ENCODE measurements around the gene PDCL2. TPM values are rescaled to one million over a fixed set of nuclear protein-coding genes. Genes with fewer than 3 reads are reported as not detected.
A peak's percentile ranks its signal among the peaks of the same experiment; 100 is the strongest.
"Not testable (repeated sequence)": the region's sequence is repeated elsewhere in the genome, so short reads cannot be mapped to it uniquely, and the experiment has no call there.

PDCL2 gene
- total RNA-seq, 1 donor from 2014 or later, result not detected

DNA sequence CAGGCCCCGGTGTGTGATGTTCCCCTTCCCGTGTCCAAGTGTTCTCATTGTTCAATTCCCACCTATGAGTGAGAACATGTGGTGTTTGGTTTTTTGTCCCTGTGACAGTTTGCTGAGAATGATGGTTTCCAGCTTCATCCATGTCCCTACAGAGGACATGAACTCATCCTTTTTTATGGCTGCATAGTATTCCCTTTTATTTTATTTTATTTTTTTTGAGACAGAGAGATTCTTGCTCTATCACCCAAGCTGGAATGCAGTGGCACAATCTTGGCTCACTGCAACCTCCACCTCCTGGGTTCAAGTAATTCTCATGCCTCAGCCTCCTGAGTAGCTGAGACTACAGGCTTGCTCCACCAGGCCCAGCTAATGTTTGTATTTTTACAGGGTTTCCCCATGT lies 9.3 kb downstream of the PDCL2 start:
- not testable (repeated sequence) for DNase-seq

DNA sequence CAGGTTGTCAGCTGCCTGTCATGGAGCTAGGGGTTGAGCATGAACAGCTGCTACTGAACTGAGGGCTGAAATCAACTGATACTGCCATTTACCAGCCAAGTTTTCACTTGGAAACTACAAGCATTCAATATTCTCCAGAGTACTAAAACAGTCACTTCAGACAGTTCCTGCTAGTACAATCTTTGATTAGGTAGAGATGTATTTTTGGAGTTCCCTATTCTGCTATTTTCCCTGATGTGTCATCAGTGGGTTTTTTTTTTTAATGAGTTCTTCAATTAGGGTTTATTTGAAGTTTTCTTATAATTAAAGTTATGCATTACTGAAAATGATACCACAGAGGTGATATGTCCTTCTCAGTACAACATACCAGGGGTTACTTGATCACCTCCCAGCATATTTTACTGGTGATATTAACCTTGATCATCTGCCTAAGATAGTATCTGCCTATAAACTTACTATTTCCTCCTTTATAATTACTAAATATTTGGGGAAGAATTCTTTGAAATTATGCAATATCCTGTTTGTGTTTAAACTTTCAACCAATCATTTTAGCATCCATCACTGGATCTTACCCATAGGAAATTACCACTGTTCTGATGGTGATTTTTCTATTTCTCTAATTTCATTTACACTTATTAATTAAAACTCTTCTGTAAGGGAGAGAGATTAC lies 13.6 kb downstream of the PDCL2 start:
- DNase-seq, result no peak

DNA sequence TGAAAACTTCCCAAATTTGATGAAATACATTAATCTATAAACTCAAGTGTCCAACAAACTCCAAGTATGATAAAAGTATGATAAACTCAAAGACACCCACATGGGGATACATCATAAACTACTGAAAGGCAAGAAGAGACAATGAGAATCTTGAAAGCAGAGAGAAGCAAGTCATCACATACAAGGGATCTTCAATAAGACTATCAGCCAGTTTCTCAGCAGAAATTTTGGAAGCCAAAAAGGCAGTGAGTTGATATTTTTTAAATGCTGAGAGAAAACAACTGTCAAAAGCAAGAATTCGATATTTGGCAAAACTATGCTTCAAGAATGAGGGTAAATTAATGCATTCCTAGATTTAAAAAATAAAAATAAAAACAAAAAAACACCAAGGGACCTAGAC lies 16.5 kb downstream of the PDCL2 start:
- DNase-seq, result no peak

DNA sequence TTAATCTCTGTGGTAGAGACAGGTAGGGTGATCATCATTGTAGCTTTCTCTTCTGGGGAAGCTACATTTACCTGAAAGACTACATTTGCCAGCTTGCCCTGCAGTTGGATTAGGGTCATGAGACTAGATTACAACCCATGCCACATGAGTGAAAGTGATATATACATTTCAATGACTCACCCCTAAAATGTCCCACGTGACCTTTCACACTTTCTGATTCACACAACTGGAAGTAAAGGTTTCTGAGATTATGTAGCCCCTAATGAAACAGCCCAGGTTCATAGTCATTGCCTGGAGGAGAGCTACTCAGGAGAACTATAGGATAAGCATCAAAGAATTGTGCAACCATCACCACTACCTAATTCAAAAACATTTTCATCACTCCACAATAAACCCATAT lies 17.8 kb downstream of the PDCL2 start:
- DNase-seq, result no peak

DNA sequence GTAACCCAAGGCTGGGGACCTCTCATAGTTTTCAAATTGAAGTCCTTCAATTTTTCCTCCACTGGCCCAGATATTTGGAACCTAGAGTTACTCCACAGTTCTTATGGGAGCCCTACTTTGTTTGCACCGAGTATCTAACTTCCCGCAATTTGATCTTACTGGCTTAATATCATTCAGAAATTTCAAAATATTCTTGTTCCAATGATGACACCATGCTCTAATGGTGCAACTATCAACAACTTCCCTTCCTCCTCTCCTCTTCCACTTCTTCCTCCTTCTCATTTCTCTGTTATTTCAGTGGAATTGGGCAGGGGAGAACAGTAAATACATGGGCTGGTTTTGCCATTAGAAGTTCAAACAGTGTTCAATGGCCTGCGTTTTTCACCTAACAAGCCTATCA lies 20.2 kb downstream of the PDCL2 start:
- DNase-seq, result no peak

DNA sequence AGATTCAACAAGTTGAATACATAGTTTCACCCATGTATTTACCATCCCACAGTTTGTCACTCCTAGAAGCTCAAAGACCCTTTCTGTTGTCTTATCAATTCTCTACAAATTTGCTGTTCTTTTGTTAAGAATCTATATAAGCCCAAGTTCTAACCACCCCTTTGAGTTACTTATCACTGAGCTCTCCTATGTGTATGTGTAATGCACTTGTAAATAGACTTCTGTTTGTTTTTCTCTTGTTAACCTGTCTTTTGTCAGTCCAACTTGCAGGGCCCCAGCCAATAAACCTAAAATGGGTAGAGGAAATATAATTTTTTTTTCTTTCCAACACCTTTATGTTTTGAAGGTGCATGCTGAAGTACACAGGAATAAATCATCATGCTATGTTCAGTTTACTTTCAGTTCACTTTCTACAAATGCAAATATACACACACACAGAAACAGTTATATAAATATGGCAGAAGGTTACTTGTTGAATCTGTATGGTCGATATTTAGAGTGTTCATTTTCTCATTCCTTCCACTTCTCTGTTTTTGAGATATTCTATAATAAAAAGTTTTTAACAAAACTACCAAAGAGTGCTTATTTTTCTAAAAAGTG lies 23.0 kb downstream of the PDCL2 start:
- DNase-seq, result no peak

DNA sequence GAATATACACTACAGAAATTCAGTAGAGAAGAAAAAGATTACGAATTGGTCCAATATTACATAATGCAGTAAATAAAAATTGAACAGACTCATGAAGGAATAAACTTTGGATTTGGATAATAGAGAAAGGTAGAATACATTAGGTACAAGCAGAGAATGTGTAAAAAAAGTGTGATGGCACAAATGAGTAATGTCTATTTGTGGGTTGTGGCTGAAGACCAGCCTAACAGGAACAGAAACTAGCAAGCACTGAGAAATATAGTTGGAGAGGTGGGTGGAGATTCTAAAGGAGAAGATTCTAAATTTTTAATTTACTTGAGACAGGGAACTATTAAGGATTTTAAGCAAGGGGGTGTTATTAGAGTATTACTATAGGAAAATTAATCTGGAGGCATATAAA lies 30.2 kb downstream of the PDCL2 start:
- DNase-seq, result no peak

DNA sequence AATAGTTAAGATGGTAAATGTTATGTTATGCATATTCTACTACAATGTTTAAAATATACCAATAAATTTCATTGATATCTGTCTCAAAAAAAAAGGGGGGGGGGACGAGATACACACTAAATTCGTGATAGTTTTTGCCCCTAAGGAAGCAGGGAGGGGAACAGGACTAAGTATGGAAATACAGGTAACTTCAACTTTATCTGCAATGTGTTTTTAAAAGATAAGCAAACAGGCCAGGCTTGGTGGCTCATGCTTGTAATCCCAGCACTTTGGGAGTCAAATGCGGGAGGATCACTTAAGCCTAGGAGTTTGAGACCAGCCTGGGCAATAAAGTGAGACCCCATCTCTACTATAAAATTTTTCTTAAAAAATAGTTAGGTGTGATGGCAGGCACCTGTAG lies 31.9 kb downstream of the PDCL2 start:
- no peak for DNase-seq

DNA sequence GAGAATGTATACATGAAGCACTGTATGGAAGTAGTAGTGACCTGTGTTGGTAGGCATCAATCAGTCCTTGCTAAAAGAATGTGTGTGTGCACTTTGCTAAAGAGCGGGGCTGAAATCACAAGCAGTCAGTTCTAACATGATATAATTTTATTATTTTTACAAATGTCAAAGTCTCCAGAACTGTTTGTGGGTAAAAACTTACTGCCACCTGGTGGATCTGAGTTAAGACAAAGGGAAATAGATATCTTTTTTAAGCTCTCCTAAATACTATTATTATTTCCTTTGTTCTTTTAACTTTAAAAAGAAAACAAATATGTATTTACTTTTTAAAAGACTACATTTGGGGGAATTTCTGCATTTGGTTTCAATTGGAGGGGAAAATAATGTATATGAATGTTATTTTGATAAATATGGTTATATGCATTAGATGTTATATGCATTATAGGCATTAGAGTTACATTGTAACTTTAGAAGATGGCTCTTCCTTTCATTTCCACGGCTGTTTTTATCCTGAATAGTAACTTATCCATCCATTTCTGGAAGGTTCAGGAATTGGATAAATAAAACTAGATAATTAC lies 37.5 kb downstream of the PDCL2 start:
- no peak for DNase-seq

DNA sequence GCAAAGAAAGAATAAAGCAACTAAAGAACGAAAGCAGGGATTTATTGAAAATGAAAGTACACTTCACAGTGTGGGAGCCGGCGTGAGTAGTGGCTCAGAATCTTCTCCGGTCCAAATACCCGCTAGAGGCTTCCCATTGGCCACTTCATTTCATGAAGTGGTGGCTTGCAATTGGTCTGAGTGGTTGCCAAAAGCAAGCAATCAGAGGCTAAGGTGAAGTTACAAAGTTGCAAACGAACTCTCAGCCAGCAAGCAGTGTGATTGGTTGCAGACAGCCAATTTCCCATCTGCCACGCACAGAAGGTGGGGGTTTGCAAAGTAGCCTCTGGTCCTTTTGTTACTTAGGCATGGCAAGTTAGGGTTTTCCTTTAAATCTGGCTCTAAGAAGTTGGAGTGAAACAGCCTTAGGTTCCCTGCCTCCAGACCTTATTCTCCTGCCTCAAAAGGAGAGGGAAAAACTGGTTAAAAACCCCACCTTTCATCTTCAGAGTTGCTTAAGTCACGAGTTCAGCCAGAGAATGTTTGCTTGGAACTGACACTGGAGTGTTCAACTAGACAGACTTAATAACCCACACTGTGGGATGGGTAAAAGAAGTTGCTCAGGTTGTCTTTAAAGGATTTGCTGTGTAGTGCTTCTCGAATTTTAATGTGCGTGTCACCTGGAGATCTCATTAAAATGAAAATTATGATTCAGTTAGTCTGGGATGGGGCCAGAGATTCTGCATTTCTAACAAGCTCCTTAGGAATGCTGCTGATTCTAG lies 38.4 kb downstream of the PDCL2 start:
- no peak for DNase-seq

DNA sequence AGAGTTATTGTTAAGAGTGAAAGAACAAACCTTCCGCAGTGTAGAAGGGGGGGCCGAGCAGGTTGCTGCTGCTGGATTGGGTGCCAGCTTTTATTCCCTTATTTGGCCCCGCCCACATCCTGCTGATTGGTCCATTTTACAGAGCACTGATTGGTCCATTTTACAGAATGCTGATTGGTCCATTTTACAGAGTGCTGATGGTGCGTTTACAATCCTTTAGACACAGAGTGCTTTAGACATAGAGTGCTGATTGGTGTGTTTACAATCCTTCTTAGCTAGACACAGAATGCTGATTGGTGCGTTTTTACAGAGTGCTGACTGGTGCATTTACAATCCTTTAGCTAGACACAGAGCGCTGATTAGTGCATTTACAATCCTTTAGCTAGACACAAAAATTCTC lies 40.1 kb downstream of the PDCL2 start:
- not testable (repeated sequence) for DNase-seq

DNA sequence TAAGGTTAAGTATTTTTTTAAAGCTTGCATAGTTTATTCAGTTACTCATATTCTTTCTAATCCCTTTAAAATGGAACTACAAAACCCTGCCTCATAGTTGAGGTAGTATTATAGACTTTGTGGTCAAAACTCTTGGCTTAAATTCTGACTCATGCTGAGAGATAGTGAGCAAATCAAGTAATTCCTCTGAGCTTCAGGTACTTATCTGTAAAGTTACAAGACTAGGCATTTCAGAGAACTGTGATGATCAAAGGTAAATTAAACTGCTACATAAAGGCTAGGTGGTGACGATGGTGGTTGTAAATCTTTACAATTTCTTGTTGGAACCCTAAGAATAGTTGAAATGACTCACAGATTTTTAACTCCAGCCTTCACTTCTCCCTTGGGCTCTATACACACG lies 42.2 kb downstream of the PDCL2 start:
- DNase-seq, result no peak

DNA sequence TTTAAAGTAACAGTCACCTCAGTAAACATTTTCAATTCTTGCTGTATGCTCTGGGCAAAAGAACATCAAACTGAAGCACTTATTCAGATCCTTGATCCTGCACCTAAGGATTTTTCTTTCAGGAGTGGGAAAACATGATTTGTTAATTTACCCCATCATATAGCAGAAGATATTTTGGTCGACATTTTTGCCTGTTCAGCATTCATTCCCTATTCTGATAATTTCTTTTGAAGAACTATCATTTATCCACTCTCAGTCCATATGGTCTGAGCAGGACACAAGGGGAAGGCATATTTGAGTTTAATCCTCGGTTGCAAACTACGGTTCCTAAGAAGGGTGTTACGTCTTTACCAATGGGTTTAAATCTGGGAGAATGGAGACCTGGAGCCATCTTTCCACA lies 44.1 kb downstream of the PDCL2 start:
- DNase-seq, result no peak

DNA sequence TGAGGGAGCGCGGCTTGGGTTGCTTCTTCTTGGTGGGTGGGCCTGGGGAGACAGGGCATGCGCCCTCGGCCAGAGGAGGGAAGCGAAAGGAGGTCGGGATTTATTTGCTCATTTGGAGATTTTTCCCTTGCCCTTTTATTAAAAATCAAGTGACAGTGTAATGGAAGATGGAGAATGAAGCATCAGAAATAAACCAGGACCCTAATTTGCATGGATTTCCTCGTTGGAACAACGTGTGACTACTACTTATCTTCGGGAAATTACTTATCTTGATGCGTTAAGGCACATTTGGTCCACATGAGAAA lies 44.6 kb downstream of the PDCL2 start:
- DNase-seq, result no peak

DNA sequence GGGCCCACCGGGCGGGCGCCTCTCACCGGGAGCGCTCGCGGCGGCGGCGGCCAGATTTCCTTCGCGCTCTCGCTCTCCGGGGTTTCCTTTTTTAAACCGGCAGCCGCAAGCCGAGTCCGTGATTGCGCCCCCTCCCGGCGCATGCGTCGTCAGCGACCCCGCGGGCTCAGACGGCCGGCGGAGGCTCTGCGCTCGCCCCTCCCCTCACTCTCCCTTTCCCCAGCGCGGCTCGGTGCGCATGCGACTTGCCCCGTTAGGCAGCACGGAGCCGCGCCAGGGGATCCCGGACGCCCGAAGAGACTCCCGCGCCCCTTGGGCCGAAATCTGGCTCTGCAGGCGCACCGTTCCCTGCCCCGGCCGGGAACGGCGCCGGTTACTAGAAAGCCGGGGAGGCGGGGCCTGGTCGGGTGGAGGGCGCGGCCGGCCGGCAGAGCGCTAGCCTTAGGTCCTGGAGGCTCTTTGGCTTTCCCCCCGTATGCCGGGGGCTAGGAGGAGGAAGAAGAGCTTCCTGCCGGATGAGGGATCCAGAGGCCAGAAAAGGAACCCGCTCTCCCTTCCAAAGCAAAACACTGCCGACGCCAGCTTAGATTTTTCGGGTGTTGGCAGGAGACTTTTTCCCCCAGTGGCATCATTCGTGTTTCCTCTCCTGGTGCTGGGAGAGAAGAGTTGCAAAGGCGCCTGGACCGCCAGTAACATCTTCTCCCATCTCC lies 45.1 kb downstream of the PDCL2 start, which contains the start of gene CLOCK:
Gene CLOCK, minus strand, starts transcription at position 154 of the 710 bp plus-strand sequence. CDS start 64,124 bp downstream, outside the sequence.
- DNase-seq, result peak; percentile 89

DNA sequence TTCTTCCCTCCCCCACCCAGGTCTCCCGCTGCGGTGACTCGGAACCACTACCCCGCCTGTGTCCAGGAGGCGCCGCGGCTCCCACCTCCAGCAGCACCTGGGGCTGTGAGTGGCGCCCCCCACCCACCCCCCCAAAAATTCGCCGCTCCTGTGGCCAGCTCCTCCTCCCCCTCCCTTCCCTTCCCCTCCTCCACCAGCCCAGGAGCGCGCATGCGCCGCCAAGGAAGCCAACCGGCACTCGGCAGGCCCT lies 45.6 kb downstream of the PDCL2 start:
- DNase-seq, result no peak

DNA sequence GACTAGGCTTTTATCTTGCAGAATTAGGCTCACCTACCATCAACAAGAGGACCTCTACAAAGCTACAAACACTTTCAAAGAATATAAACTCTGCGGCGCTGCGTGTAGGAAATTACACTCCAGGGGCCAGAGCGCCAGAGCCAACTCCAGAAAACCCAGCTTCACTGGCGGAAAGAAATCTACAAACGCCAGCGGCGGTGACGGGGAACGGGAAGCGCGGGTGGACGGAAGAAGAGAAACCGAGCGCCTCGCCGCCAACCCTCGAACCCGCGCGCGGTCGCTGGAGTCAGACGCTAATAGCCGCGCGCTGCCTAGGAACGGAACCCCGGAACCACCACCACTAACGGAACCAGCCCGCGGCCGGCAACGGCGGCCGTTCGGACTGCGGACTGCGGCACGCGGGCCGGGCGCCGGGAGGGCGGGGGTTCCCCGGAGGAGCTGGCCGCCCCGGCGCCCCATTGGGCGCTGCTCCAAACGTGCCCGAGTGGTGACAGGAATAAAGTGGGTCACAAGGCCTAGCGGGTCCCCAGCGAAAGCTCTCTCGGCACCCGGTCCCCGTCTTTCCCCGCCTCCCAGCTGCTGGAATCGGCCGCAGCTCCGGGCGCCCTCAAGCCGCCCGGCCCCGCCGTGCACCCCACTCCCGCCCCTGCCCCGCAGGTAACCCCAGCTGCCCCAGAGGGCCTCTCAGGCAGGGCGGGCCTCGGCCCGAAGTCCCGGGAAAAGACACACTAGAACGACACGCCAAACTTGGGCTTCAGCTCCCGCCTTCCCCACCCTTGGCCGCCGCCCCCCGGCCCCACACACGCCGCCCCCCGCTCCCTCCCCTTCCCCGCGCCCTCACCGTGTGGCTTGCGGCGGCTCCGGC lies 46.2 kb downstream of the PDCL2 start:
- peak; percentile 70 for DNase-seq

DNA sequence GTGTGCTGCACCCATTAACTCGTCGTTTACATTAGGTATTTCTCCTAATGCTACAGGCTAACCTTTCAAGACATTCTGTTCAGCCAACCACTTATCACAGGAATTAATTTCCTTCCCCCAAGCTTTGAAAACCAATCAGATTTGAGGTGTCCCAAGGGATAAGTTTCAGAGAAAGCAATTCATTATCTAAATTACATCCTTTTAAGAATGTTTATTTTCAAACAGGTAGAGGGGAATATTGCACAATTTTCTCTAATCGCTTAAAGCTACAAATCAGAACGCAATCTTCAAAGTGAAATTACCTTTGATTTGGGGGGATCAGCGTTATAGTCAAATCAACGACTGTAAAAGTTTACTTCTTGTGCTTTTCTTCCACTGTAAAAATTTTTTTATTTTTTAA lies 46.9 kb downstream of the PDCL2 start:
- DNase-seq, result no peak

DNA sequence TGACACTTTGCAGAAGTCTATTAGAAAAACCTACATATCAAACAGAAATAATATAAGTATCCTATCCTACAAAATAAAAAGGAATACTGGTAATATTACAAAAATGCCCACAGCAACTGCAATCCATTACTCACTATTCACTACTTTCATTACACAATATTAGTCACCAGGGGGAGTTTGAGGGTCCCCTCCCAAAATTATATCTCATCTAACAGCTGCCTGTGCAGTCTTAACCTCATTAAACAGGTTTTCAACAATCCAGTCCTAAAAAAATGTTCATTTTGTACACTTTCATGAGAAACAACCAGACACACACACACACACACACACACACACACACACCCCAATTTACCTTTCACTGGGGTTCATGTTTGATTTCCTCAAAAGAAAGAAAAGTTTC lies 48.2 kb downstream of the PDCL2 start:
- DNase-seq, result no peak

DNA sequence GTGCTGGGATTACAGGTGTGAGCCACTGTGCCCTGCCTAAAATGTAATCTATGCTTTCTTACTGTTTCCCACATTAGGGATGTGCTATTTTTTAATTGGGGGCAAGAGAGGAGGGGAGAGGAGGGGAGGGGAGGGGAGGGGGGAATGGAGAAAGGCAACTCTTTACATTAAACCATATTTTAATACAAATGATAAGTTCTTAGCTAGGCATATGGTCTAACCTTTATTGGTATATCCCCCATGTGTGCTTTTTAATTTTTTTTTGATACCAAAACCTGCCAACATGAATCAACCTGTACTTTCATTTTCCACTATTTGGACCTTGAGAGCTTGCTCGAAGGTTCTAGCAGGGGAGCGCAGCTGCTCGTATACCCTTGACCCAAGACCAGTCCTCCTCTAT lies 51.8 kb downstream of the PDCL2 start:
- no peak for DNase-seq

DNA sequence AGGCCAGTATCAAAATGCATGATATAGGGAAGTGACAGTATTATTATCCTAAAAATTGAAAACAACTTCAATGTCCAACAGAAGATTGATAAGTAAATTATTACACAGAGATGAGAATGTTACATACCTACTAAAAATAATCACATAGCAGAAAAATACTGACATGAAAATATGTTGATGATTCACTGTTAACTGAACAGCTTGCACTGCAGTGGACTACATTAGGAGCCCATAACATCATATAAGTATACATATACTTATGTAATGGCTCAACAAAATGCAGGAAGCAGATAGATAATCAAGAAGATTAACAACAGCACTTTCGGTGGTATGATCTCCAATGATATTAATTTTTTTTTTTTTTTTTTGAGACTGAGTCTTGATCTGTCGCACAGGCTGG lies 52.4 kb downstream of the PDCL2 start:
- DNase-seq, result no peak

DNA sequence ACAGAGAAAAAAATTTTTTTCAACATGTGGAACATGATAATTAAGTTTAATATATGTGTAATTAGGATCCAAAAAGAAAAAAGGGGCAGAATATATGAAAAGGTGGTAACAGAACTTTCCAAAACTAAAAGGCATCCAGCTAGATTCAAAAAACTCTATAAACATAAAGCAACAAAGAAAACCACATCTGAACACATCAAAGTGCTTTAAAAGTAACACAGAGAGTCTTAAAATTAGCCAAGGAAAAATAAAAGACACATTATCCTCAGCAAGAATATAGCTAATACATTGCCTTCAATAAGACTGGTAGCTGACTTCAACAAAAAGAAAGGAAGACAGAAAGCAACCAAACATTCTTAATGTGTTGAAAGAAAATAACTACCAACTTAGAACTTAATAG lies 53.5 kb downstream of the PDCL2 start:
- no peak for DNase-seq

Data from occipital lobe (tissue), 2 donors.